Kidney epithelial cell (primary cell): Measurements from ENCODE around the gene TENT4B. TPM values are rescaled to one million over a fixed set of nuclear protein-coding genes. Genes with fewer than 3 reads are reported as not detected.

ENCODE experiments used
- DNase-seq: peaks from one replicate; pipeline ENCODE4 v3.0.0-alpha.2; 2010; ENCODE audit warnings: low read depth
- H3K27me3 ChIP-seq: 2 replicates; pipeline ENCODE4 v1.6.0; 2011; ENCODE audit warnings: low read length; ENCODE audit not compliant: control insufficient read depth, insufficient read depth
- H3K36me3 ChIP-seq: 2 replicates; pipeline ENCODE4 v1.5.1; 2011; ENCODE audit warnings: low read length; ENCODE audit not compliant: control insufficient read depth, insufficient read depth
- H3K4me3 ChIP-seq: 2 replicates; pipeline ENCODE4 v1.5.1; 2011; ENCODE audit warnings: low read depth, mild to moderate bottlenecking, control low read depth, low read length
- total RNA-seq: library from RNA; depleted of rRNA; stranded (reverse); fragments of >200 nt; gene quantifications from 2 replicates; pipeline ENCODE4 v1.2.3, GENCODE V29; 2015
- TF ChIP-seq, protein P1 (sequence below): IDR thresholded peaks from 2 replicates; pipeline ENCODE4 v1.5.1; 2011; ENCODE audit warnings: mild to moderate bottlenecking, moderate library complexity, low read length, control low read depth, inconsistent platforms; ENCODE audit not compliant: insufficient read depth, poor library complexity, severe bottlenecking

TENT4B gene
- total RNA-seq, 1 donor from 2014 or later = 11.0 TPM

DNA sequence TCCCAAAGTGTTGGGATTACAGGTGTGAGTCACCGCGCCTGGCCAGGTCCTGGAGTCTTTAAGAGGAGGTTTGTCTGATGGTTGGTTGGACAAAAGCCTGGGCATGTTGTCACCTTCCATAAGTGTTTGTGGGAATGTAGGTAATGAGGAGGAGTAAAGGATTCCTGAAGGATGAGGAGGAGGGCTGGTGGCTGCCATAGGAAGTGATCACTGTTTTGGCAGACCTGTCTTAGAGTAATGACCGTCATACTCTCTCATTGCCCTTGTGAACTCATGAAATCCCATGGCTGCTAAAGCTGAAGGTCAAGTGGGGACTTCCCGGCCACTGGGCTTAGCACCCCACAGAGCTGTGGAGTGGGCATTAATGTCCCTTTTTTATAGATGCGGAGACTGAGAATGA is 40.5 kb downstream of the TENT4B start:
- TF ChIP-seq, protein P1, sequence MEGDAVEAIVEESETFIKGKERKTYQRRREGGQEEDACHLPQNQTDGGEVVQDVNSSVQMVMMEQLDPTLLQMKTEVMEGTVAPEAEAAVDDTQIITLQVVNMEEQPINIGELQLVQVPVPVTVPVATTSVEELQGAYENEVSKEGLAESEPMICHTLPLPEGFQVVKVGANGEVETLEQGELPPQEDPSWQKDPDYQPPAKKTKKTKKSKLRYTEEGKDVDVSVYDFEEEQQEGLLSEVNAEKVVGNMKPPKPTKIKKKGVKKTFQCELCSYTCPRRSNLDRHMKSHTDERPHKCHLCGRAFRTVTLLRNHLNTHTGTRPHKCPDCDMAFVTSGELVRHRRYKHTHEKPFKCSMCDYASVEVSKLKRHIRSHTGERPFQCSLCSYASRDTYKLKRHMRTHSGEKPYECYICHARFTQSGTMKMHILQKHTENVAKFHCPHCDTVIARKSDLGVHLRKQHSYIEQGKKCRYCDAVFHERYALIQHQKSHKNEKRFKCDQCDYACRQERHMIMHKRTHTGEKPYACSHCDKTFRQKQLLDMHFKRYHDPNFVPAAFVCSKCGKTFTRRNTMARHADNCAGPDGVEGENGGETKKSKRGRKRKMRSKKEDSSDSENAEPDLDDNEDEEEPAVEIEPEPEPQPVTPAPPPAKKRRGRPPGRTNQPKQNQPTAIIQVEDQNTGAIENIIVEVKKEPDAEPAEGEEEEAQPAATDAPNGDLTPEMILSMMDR = no peak
- no peak for DNase-seq
- H3K36me3 ChIP-seq = no peaks in the 10 kb centered on the region
- H3K4me3 ChIP-seq = no peak overlapping the region
- no peaks in the 10 kb centered on the region for H3K27me3 ChIP-seq

DNA sequence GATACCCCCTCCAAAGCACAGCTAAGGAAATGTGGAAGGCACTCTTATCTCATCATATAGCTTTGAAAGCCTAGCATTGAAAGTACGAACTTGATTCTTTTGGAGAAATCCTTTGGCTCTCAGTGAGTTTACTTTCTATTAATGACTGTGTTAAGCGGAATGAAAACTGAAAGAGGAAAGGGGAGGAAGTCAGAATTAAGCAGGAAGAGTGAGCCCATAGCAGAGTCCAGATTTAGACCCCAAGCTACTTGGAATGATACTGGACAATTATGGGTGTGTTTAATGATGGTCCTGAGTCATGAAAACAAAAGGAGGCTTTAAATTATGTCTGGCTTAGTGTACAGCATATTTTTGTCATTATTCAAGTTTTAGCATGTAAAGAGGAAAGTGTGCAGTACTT is 42.2 kb downstream of the TENT4B start:
- H3K27me3 ChIP-seq = no peaks in the 10 kb centered on the region
- no peak for DNase-seq
- TF ChIP-seq, protein P1 = no peak
- no peak overlapping the region for H3K4me3 ChIP-seq
- H3K36me3 ChIP-seq = no peaks in the 10 kb centered on the region

DNA sequence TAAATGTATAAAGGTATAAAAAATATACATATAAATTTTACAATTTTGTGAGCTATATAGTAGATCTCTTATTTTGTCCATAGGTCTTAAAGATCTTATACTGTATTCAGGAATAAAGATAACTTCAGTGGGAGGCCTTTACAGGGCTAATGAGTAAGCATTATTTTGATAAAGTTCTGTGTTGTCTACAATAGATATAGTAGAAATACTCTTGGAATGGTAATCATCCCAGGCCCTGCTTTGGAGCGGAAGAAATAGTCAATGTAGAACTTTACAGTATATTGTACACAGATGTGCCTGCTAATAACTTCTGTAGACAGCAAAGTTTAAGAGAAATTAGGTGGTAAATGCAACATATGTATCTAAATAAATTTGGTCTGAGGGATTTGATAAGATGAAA is 42.6 kb downstream of the TENT4B start:
- H3K36me3 ChIP-seq = no peaks in the 10 kb centered on the region
- TF ChIP-seq, protein P1 = no peak
- no peak for DNase-seq
- H3K27me3 ChIP-seq = no peaks in the 10 kb centered on the region
- H3K4me3 ChIP-seq = no peak overlapping the region

DNA sequence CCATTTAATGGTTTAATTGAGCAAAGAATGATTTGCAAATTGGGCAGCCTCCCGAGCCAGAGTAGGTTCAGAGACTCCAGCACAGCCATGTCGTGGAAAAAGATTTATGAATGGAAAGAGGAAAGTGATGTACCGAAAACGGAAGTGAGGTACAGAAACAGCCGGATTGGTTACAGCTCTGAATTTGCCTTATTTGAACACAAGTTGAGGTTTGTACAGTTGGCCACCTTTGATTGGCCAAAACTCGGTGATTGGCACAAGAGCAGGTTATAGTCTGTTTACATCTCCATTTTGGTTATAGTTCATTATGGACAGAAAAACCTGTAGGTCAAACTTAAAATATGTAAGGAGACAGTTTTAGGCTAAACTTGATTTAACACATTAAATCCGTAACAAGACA is 44.5 kb downstream of the TENT4B start:
- TF ChIP-seq, protein P1 = no peak
- DNase-seq = no peak
- Histone ChIP-seq H3K27me3 (no peaks in the 10 kb centered on the region), H3K4me3 (no peak overlapping the region), H3K36me3 (no peaks in the 10 kb centered on the region)

DNA sequence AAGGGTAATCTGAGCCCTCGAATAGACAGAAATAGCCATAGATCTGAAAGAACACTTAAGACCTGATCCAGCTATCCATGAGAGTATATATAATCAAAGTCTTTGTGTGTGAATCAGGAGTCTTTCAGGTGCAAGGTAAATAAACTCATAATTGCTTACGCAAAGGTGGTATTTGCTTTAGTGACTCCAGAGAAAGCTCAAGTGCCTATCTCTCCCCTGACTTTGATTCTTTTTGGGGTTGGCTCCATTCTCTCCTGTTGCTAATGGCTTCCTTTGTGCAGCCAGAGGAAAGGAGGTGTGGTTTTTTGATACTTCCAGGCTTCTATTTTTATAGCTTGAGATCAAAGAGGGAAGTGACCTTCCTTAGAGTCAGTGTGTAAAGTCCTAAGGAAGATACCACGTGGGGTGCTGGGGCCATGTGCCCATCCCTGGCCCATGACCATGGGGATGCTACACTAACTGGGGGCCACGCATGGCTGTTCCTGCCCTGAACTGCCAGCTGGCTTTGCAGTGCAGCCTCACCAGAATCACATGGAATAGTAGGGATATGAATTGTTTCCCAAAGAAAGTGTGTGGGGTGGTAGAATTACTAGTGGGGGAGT is 45.8 kb downstream of the TENT4B start:
- TF ChIP-seq, protein P1 = no peak
- Histone ChIP-seq H3K36me3 (no peaks in the 10 kb centered on the region), H3K4me3 (no peak overlapping the region), H3K27me3 (no peaks in the 10 kb centered on the region)
- DNase-seq = no peak

DNA sequence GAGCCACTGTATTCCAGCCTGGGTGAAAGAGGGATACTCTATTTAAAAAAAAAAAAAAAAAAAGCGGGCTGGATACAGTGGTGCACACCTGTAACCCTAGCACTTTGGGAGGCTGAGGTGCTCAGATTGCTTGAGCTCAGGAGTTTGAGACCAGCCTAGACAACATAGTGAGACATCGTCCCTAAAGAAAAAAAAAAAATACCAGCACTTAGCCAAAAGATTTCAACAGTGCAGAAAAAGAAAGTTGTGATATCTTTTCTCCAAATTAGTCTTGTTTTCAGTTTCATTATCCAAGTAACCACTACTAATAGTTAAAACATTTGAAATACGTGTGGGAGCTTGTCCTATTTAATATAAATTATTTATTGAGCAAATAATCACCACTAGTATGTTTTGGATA is 48.7 kb downstream of the TENT4B start:
- H3K36me3 ChIP-seq = no peaks in the 10 kb centered on the region
- TF ChIP-seq, protein P1 = no peak
- no peaks in the 10 kb centered on the region for H3K27me3 ChIP-seq
- no peak overlapping the region for H3K4me3 ChIP-seq
- DNase-seq = no peak
